ENCODE results near the gene RCCD1. TPM values are rescaled to one million over a fixed set of nuclear protein-coding genes. Genes with fewer than 3 reads are reported as not detected.

Gene RCCD1
- total and polyA plus RNA-seq, 2 of the 8 experiments (the other 6 are each of a cell fraction or from before 2014, with no cell fraction given), result 9.9 to 18.8 TPM

DNA sequence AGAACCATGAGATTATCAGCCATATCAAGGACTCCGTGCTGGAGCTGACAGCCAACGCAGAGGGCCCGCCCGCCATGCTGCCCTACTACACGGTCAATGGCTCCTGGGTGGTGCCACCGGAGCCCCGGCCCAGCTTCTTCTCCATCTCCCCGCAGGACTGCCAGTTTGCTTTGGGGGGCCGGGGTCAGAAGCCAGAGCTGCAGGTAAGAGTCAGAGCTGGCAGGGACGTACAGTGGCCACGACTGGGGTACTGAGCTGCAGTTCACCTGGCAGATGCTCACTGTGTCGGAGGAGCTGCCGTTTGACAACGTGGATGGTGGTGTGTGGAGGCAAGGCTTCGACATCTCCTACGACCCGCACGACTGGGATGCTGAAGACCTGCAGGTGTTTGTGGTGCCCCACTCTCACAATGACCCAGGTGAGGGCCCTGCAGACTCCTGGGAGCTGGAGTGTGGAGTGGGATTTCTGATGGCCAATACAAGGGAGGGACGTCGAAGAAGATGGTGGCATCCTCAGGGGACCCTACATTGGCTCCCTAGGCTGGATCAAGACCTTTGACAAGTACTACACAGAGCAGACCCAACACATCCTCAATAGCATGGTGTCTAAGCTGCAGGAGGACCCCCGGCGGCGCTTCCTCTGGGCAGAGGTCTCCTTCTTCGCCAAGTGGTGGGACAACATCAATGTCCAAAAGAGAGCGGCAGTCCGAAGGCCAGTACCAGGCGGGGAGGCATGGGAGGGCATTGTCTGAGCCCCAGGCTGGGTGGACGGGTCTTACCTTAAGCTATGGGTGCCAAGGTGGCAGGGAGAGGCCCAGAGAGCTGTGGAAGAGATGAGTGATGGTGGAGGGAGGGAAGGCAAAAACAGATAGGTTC is 49.1 kb upstream of the RCCD1 start:
- POLR2A ChIA-PET (ENCODE audit: partially characterized antibody), result interaction anchor here (0.8 to 1.1 kb wide), 2 partner anchors 13 to 18 kb away, joined by 3 to 4 read pairs; no protein-coding TSS in a partner anchor
- CTCF ChIA-PET (ENCODE audit: partially characterized antibody), result interaction anchor here (0.8 to 13.3 kb wide), 13 partner anchors 9 to 258 kb away, joined by 3 to 187 read pairs (median 4); partner anchors contain the start of genes FES, HDDC3 and UNC45A
- Histone ChIP-seq H2BK20ac (ENCODE audit: low read length) (no peak overlapping the region), H2BK5ac (ENCODE audit: low read depth, low read length) (no peak overlapping the region), H3K36me3 (ENCODE audit: control insufficient read depth in 2 of 4, insufficient read depth in 4 of 4, low read length in 3 of 4) (no peaks in the 10 kb centered on the region; a peak in 2 of 8 replicates), H3K23ac (ENCODE audit: insufficient read length) (no peak overlapping the region), H3K4me2 (ENCODE audit: insufficient read depth in 1 of 2, low read depth in 2 of 2, low read length in 2 of 2) (no peak overlapping the region), H3K27ac (ENCODE audit: low read depth, low read length) (no peak overlapping the region), H4K8ac (ENCODE audit: extremely low read depth, insufficient read depth, low read length) (no peak overlapping the region; the same call in 1 of the 2 replicates), H3K79me1 (ENCODE audit: low read depth, low read length) (no peaks in the 10 kb centered on the region), H2BK12ac (ENCODE audit: low read depth, low read length) (no peak overlapping the region), H3K14ac (ENCODE audit: insufficient read length) (no peak overlapping the region), H3K23me2 (ENCODE audit: low read depth, low read length) (peaks cover 14% of the 10 kb centered on the region; the same call in 1 of the 2 replicates), H3K4me3 (ENCODE audit: extremely low read depth in 1 of 4, insufficient read depth in 2 of 4, low read depth in 3 of 4, low read length in 4 of 4) (no peak overlapping the region), H4K5ac (ENCODE audit: insufficient read length, low read depth, low read length) (no peak overlapping the region), H3K9me3 (ENCODE audit: insufficient read depth in 2 of 2, low read depth in 1 of 2, low read length in 1 of 2) (no peaks in the 10 kb centered on the region), H3K79me2 (ENCODE audit: control insufficient read depth in 1 of 2, insufficient read depth in 2 of 2, low read length in 2 of 2) (no peaks in the 10 kb centered on the region), H3K56ac (replicated peaks; ENCODE audit: insufficient read length, low read depth, low read length) (no peak overlapping the region), H3K9ac (replicated peaks in 1 of 4; ENCODE audit: extremely low read depth in 1 of 4, low read depth in 3 of 4, low read length in 3 of 4) (no peak overlapping the region), H4K91ac (replicated peaks; ENCODE audit: insufficient read length, low read length) (no peak overlapping the region), H4K20me1 (replicated peaks in 1 of 2; ENCODE audit: control insufficient read depth in 1 of 2, insufficient read depth in 2 of 2, low read length in 2 of 2) (peaks cover 0 to 6% of the 10 kb centered on the region in 2 experiments), H2BK15ac (ENCODE audit: low read length) (no peak overlapping the region), H2AK5ac (ENCODE audit: low read depth, low read length) (no peak overlapping the region), H3K18ac (ENCODE audit: extremely low read depth, low read length) (no peak overlapping the region), H3K4ac (replicated peaks; ENCODE audit: insufficient read length, low read depth, low read length) (no peak overlapping the region), H2BK120ac (replicated peaks; ENCODE audit: low read depth, low read length) (no peak overlapping the region), H3K4me1 (replicated peaks in 1 of 4; ENCODE audit: control insufficient read depth in 3 of 4, insufficient read depth in 4 of 4, low read length in 3 of 4) (peaks cover 5 to 8% (median 7%) of the 10 kb centered on the region in 4 experiments; a peak in 6 of 7 replicates), H3K27me3 (replicated peaks in 1 of 4; ENCODE audit: control insufficient read depth in 3 of 4, extremely low read depth in 1 of 4, insufficient read depth in 3 of 4, low read length in 3 of 4) (peaks cover 0 to 16% (median 9%) of the 10 kb centered on the region in 4 experiments; a peak in 5 of 7 replicates), H2AFZ (ENCODE audit: low read length) (no peak overlapping the region)
- DNase-seq (ENCODE audit: low read depth in 1 of 2, low spot score in 2 of 2) (no peak), FAIRE-seq (no peak)
- WGBS, 2 experiments (ENCODE audit: extremely low coverage in 1 of 2, insufficient coverage in 1 of 2, insufficient read length in 1 of 2, insufficient replicate concordance in 2 of 2, low coverage in 1 of 2, low lambda C conversion rate in 2 of 2, missing lambda C conversion rate in 1 of 2), result 95% methylated on average over 28 of the region's 28 CpGs; no CpG with 5 or more reads in 1 of the 2 experiments
- no peak for TF ChIP-seq TCF12 (IDR thresholded peaks at IDR 0.05; ENCODE audit: low read depth, low read length)
- TF ChIP-seq RBBP5 (IDR thresholded peaks at IDR 0.05; ENCODE audit: borderline replicate concordance, low read depth, low read length), result no peak
- TF ChIP-seq, protein P1, sequence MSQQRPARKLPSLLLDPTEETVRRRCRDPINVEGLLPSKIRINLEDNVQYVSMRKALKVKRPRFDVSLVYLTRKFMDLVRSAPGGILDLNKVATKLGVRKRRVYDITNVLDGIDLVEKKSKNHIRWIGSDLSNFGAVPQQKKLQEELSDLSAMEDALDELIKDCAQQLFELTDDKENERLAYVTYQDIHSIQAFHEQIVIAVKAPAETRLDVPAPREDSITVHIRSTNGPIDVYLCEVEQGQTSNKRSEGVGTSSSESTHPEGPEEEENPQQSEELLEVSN (IDR thresholded peaks at IDR 0.05), result no peak
- TF ChIP-seq RFX5 (IDR thresholded peaks at IDR 0.05; ENCODE audit: borderline replicate concordance, low read depth, low read length), result no peak
- TF ChIP-seq RXRA (IDR thresholded peaks at IDR 0.05; ENCODE audit: insufficient read depth, low read depth, low read length), result no peak
- TF ChIP-seq, protein P2, sequence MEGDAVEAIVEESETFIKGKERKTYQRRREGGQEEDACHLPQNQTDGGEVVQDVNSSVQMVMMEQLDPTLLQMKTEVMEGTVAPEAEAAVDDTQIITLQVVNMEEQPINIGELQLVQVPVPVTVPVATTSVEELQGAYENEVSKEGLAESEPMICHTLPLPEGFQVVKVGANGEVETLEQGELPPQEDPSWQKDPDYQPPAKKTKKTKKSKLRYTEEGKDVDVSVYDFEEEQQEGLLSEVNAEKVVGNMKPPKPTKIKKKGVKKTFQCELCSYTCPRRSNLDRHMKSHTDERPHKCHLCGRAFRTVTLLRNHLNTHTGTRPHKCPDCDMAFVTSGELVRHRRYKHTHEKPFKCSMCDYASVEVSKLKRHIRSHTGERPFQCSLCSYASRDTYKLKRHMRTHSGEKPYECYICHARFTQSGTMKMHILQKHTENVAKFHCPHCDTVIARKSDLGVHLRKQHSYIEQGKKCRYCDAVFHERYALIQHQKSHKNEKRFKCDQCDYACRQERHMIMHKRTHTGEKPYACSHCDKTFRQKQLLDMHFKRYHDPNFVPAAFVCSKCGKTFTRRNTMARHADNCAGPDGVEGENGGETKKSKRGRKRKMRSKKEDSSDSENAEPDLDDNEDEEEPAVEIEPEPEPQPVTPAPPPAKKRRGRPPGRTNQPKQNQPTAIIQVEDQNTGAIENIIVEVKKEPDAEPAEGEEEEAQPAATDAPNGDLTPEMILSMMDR (IDR thresholded peaks at IDR 0.05; ENCODE audit: control extremely low read depth in 1 of 3, insufficient read depth in 1 of 3, low read depth in 1 of 3, low read length in 3 of 3), result no peak
- no peak for TF ChIP-seq CEBPB (IDR thresholded peaks at IDR 0.05; ENCODE audit: low read depth, low read length)
- TF ChIP-seq KDM5A (IDR thresholded peaks at IDR 0.05; ENCODE audit: low read length), result no peak

Measured in H1 (cell line).